Right ventricle myocardium superior (tissue), 1 donor: ENCODE measurements around the gene MXRA7. TPM values are rescaled to one million over a fixed set of nuclear protein-coding genes. Genes with fewer than 3 reads are reported as not detected.

Experiments used
- ATAC-seq: fragments of 200-7000 bp; cut with Tn5 transposase; one replicate; pipeline ENCODE4 v1.9.1; 2020; ENCODE audit warnings: mild to moderate bottlenecking; ENCODE audit not compliant: poor library complexity
- DNase-seq: peaks from one replicate; pipeline ENCODE4 v3.0.0-alpha.2; 2020
- intact Hi-C: fragments of 100-400 bp; cut with DNase I; formaldehyde crosslinking; loops from one replicate; pipeline ENCODE4 v1.11.2; 2022
- total RNA-seq: library from RNA; stranded (reverse); fragmentation: NEBNext Ultra II Directional; extraction: Animal tissue kit (Norgen Biotek cat#: 25700); gene quantifications from one replicate; pipeline ENCODE4 v1.2.1, GENCODE V29; 2021
- donor health status: DM: no; HTN: yes; CAD: no; lungs with severe emphysema.

MXRA7 gene
- total RNA-seq, 1 donor from 2014 or later, result 336 TPM

DNA sequence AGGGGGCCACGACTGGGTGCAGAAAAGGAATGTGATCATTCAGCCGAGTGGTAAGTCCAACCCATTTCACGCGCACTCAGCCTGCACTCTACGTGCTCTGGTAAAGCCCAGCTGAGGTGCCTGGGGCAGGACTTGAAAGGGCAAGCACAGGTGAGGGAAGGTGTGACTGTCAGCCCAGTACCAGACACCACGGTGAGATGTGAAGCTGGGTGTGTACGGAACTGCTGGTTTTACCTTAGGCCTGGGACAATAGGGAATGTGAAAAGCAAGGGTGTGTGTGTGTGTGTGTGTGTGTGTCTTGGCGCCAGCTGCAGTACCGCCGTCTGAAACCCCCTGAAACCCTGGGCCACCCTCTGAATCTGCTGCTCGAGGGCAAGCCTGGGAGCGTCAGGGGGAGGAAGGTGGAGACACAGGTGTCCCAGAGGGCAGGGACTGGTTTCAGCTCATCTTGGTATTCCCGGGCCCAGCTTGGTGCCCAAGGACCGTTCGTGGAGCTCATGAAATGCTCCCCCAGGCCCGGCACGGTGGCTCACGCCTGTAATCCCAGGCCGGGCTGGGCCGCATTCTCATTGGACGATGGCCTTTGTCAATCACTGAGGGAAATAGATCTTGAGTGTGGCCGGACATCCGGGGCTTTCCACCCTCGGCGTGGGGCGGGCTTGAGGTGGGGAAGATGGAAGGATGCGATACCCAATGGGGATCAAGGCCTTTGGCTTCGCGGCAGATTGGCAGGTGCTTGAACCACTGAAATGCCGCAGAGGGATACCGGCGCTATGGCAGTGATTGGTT is 39.4 kb downstream of the MXRA7 start:
- intact Hi-C loops, result no loop called here
- ATAC-seq, result peak; percentile 98

GRCh38 chr17:76670718-76671122 is 40.0 kb downstream of the MXRA7 start:
- no peak for ATAC-seq
- DNase-seq, result no peak
- intact Hi-C loops, result no loop called here

More for the DNA sequence above, 39.4 kb downstream of the MXRA7 start:
- peak; percentile 100 for DNase-seq

DNA sequence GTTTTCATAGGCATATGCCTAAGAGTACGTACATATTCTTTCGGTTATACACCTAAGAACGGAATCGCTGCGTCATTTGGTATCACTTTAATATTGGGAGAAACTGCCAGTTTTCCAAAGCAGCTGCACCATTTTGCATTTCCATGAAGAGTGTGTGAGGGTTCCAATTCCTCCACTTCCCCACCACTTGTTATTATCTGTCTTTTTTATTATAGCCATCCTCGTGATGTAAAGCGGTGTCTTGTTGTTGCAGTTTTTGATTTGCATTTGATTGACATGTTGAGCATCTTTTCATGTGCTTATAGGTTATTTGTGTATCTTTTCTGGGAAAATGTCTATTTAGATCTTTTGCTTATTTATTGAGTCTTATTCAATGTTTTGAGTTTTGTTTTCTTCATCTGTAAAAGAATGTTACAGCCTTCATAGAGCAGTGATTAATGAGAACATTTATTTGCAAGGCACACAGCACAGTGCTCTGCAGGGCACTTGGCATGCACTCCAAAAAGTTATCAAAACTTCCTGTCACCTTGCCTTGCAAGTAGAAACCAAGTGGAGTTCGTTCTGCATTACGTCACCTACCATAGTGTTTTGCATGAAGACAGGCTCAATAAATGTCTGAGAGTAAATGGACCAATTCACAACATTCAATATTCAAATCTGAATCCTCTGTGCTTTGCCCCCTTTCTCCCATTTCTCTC is 40.6 kb downstream of the MXRA7 start:
- no peak for ATAC-seq
- DNase-seq, result no peak
- intact Hi-C loops, result no loop called here

DNA sequence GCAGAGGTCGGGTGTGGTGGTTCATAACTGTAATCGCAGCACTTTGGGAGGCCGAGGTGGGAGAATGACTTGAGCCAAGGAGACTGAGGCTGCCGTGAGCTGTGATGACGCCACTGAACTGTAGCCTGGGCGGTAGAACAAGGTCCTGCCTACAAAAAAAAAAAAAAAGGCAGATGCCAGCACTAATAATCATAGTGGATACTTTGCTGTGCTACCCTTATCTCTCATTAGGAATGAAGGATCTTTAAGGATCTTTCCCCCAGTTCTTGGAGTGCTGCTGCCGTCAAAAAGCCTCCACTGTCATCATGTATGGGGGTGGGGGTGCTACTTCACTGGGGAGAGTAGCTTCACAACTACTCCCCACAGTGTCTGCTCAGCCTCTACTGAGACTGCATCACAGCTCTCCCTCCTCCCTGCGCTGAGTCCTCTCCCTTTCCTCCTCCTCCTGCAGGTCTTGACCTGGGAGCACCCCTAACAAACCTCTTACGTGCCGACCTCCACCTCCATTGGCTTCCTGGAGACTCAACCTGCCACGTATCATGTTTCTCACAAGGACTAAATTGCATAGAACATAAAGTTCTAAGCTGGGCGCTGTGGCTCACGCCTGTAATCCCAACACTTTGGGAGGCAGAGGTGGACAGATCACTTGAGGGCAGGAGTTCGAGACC is 42.8 kb downstream of the MXRA7 start:
- intact Hi-C loops, result no loop called here
- no peak for ATAC-seq
- DNase-seq, result no peak

DNA sequence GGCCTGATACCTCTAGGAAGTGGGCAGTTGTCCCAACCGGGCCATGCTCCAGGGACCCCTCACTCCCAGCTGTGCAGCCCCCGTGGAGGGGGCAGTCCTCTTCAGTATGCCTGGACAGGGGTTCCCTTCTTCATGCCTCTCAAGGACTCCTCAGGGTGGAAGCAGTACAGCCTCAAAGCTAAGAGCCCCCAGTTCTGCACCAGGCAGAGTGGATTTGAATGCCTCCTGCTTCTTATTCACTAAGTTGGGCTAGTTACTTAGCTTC is 43.3 kb downstream of the MXRA7 start:
- DNase-seq (no peak), ATAC-seq (no peak)
- intact Hi-C loops, result no loop called here

- ATAC-seq (no peak), DNase-seq (no peak)
- intact Hi-C loops, result no loop called here
These were observed 50.1 kb downstream of the MXRA7 start for GRCh38 chr17:76660656-76661042.

GRCh38 chr17:76659928-76660655 is 50.7 kb downstream of the MXRA7 start:
- ATAC-seq (peak; percentile 71), DNase-seq (peak; percentile 53)
- intact Hi-C loops, result no loop called here

DNA sequence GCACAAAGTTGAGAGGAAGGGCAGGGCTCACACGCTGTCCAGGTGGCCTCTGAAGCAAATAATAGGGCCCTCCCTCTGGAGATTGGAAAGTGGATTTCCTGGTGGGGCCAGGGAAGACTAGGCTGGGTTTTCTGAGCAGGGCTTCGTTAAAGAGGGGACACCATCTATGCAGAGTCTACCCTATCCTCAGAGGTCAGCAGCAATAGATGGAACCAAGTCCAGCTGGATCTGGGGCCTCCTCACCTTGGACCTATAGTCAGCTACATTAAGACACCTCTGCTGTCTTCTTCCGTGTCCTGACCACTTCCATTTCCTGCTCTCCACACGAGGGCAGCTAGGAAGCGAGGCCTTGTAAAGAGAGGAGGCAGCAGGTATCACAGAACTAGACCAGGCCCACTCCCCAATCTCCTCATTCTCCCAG is 52.5 kb downstream of the MXRA7 start:
- no peak for DNase-seq
- no peak for ATAC-seq
- intact Hi-C loops, result no loop called here

GRCh38 chr17:76657505-76658241 is 53.1 kb downstream of the MXRA7 start:
- intact Hi-C loops, result no loop called here
- DNase-seq (no peak), ATAC-seq (no peak)

GRCh38 chr17:76654408-76654807 is 56.4 kb downstream of the MXRA7 start:
- no peak for ATAC-seq
- intact Hi-C loops, result no loop called here
- DNase-seq, result no peak

DNA sequence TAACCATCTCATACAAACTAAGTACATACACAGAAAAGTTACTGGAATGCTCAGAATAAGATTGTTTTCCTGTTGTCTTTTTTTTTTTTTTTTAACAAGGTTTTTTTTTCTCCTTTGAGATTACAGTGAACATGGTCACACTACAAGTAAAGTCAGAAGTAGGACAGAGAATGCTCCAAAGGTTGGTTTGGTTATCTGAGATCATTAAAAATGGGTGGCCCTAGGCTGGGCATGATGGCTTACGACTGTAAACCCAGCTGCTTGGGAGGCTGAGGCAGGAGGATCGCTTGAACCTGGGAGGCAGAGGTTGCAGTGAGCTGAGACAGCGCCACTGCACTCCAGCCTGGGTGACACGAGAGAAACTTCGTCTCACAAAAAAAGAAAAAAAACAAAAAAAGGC is 60.3 kb downstream of the MXRA7 start:
- intact Hi-C loops, result no loop called here
- DNase-seq, result no peak
- no peak for ATAC-seq

GRCh38 chr17:76646712-76647111 is 64.1 kb downstream of the MXRA7 start:
- intact Hi-C loops, result no loop called here
- no peak for ATAC-seq
- DNase-seq, result no peak

- DNase-seq (no peak), ATAC-seq (no peak)
- intact Hi-C loops, result no loop called here
These were observed 65.3 kb downstream of the MXRA7 start for GRCh38 chr17:76645481-76645880.

- ATAC-seq (no peak), DNase-seq (no peak)
- intact Hi-C loops, result no loop called here
These were observed 65.8 kb downstream of the MXRA7 start for GRCh38 chr17:76644995-76645394.

DNA sequence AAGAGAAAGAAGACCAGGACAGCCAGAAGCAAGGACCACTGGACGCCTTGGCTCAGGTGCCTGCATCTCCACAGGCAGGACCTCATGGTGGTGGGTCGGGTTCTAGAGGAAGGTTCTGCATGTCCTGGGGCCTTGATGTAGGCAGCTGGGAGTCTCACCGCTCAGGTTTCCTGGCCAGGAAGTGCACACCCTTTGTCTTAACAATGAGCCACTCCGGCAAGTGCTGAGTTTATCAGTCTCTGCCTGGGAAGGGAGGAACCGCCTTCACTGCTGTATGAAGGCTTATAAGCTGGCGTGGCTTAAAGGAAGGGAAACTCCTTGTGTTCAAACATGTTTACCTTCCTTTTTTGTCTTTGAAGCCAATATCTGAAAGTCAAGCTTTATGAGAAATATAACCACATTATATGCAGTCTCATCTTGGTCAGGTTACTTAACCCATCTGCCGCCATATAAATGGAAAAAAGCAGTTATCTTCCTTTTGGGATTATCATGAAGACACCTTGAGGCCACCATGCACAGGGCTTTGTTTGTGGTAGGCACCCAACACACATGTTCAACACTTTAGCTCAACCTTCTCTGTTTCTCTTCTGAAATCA is 67.1 kb downstream of the MXRA7 start, which contains the start of gene ST6GALNAC1:
TSS of gene ST6GALNAC1 (minus strand) at position 205 of the 596 bp plus-strand sequence. CDS start at position 86, 119 bp downstream.
- peak; percentile 59 for ATAC-seq
- DNase-seq, result no peak
- intact Hi-C loops, result no loop called here

- no peak for ATAC-seq
- intact Hi-C loops, result no loop called here
- DNase-seq, result no peak
These were observed 67.8 kb downstream of the MXRA7 start for GRCh38 chr17:76642994-76643393.

GRCh38 chr17:76642032-76642561 is 68.7 kb downstream of the MXRA7 start:
- intact Hi-C loops, result no loop called here
- DNase-seq (no peak), ATAC-seq (no peak)

DNA sequence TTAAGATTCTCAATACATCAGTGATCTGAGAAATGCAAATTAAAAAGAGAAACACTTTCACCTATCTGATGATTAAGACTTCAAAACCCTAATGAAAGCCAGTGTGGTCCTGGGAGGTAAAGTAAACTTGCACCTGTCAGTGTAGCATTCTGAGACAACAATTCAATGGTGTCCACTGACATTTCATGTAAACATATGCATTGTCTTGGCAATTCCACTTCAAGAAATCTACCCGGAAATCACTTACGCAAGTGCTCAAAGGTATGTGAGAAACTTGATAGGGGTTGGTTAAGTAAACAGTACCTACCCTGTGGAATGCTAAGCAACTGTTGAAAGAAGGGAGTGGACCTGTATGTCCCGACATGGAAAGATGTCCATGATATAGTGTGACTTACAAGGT is 69.3 kb downstream of the MXRA7 start:
- DNase-seq (no peak), ATAC-seq (no peak)
- intact Hi-C loops, result no loop called here
